ENCODE data around the gene RPL36. TPM values are rescaled to one million over a fixed set of nuclear protein-coding genes. Genes with fewer than 3 reads are reported as not detected.

RPL36 gene
- total and polyA plus RNA-seq, 7 donors: 593 to 2,228 (median 1,408) TPM

DNA sequence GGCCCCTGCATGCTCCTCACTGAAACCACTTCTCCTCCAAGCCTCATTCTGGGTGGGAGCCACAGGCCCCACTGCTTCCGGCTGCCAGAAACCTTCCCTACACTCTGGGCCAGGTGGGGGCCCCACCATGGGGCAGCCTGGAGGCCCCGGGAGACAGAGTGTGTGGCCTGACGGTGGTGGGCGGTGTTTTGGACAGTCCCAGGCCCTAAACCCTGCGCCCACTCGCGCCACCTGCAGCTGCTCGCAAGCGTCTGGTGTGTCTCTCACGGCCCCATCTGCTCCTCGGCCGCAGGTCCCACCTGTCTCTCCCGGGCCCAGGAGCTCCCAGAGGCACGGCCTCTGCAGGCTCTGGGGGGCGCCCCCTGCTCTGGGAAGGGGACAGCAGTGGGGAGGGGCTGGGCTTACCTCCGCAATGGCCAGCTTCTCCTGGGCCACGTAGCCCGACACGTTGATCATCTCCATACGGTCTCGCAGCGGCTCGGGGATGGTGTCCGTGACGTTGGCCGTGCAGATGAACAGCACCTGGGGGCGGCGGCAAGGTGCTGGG lies 5.6 kb downstream of the RPL36 start:
- 87 to 90% methylated on average over 28 of the region's 28 CpGs for WGBS, 2 donors
- no peak overlapping the region for H3K27ac ChIP-seq
- H3K9me3 ChIP-seq: no peaks in the 10 kb centered on the region
- peaks cover 33 to 86% (median 67%) of the 10 kb centered on the region in 4 donors for H3K36me3 ChIP-seq
- peaks cover 0 to 26% (median 22%) of the 10 kb centered on the region in 4 donors for H3K4me1 ChIP-seq
- no peak overlapping the region for H3K4me3 ChIP-seq
- peak; percentile 61 for DNase-seq
- H3K27me3 ChIP-seq: no peaks in the 10 kb centered on the region
- intact Hi-C loops (cut with DNase I): no loop called here
- no peak for TF ChIP-seq EP300 (IDR thresholded peaks at IDR 0.05)
- TF ChIP-seq POLR2AphosphoS5 (IDR thresholded peaks at IDR 0.05): no peak
- no peak for TF ChIP-seq POLR2A (IDR thresholded peaks at IDR 0.05)
- TF ChIP-seq, protein P1, sequence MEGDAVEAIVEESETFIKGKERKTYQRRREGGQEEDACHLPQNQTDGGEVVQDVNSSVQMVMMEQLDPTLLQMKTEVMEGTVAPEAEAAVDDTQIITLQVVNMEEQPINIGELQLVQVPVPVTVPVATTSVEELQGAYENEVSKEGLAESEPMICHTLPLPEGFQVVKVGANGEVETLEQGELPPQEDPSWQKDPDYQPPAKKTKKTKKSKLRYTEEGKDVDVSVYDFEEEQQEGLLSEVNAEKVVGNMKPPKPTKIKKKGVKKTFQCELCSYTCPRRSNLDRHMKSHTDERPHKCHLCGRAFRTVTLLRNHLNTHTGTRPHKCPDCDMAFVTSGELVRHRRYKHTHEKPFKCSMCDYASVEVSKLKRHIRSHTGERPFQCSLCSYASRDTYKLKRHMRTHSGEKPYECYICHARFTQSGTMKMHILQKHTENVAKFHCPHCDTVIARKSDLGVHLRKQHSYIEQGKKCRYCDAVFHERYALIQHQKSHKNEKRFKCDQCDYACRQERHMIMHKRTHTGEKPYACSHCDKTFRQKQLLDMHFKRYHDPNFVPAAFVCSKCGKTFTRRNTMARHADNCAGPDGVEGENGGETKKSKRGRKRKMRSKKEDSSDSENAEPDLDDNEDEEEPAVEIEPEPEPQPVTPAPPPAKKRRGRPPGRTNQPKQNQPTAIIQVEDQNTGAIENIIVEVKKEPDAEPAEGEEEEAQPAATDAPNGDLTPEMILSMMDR (IDR thresholded peaks at IDR 0.05): no peak

DNA sequence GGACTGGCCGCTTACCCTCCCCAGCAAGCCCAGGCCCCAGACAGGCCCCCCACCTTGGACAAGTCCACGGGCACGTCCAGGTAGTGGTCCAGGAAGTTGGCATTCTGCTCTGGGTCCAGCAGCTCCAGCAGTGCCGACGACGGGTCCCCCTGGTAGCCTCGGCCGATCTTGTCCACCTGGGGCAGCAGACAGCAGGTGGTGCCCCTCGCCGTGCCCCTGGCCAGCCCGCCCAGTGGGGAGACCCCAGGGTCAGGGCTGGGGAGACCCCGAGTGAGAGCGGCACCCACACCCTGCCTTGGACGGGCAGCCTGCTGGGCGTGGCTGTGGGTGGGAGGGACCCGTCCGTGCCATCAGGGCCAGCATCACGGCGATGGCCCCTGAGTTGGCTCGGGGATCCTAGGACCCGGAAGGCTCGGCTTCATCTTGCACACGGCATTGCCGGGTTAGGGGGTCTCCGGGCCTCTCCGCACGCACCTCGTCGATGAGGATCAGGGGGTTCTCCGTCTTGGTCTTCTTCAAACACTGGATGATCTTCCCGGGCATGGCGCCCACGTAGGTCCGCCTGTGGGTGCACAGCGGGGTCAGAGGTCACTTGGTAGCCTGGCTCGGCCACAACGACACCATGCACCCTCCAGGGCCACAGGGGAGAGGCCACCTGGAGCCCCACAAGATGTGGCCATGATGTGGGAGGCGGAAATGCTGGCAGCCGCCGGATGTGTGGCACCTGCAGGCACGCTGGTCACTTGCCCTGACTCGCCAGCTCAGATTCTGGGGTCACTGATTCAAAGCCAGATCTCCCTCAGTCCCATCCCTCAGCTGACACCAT lies 6.3 kb downstream of the RPL36 start:
- WGBS, 2 donors: 81 to 90% methylated on average over 42 of the region's 42 CpGs

DNA sequence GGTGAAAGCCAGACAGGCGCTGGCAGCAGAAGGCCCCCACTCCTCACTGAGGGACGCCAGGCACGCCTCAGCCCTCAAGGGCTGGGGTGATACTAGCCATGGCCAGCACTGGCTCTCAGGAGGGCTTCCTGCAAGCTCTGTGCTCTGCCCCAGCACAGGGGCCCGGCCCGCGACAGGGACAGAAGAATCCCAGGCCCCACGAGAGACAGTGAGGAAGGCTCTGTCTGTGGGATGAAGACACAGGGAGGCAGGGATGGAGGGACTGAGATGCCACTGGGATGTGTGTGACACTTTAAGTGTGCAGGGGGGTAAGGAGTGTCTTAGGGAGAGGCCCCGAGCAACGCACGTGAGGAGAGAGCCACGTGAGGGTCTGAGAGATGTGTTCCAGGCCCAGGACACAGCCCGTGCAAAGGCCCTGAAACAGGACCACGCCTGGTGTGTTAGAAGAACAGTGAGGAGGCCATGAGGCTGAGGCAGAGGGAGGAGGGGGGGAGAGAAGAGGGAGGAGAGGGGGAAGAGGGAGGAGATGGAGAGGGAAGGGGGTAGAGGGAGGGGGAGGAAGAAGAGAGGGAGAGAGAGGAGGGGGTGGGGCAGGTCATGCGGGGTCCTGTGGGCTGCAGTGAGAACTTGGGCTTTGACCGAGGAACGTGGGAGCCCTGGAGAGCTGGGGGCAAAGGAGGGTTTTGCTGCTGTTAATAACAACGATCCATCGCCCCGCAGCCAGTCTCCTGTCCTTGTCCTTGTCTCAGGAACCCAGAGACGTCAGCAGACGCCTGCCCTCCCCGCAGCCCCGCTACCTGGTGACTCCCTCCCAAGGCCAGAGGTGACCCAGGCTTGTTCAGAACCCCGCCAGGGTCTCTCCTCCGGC lies 7.2 kb downstream of the RPL36 start:
- peak; percentile 66 for DNase-seq
- 81 to 86% methylated on average over 25 of the region's 25 CpGs for WGBS, 2 donors

More for the DNA sequence above, 6.3 kb downstream of the RPL36 start:
- intact Hi-C loops (cut with DNase I): no loop called here
- Histone ChIP-seq H3K9me3 (no peaks in the 10 kb centered on the region), H3K4me3 (no peak overlapping the region), H3K36me3 (peaks cover 36 to 92% (median 68%) of the 10 kb centered on the region in 4 donors), H3K27me3 (no peaks in the 10 kb centered on the region), H3K27ac (no peak overlapping the region), H3K4me1 (peaks cover 0 to 19% (median 15%) of the 10 kb centered on the region in 4 donors)
- peak; percentile 65 for DNase-seq
- TF ChIP-seq, protein P1 (IDR thresholded peaks at IDR 0.05): no peak
- no peak for TF ChIP-seq POLR2A (IDR thresholded peaks at IDR 0.05)
- no peak for TF ChIP-seq EP300 (IDR thresholded peaks at IDR 0.05)
- no peak for TF ChIP-seq POLR2AphosphoS5 (IDR thresholded peaks at IDR 0.05)

More for the DNA sequence above, 7.2 kb downstream of the RPL36 start:
- intact Hi-C loops (cut with DNase I): no loop called here
- Histone ChIP-seq H3K4me3 (no peak overlapping the region), H3K27ac (no peak overlapping the region), H3K36me3 (peaks cover 36 to 86% (median 61%) of the 10 kb centered on the region in 4 donors), H3K4me1 (peaks cover 0 to 11% (median 7%) of the 10 kb centered on the region in 4 donors), H3K9me3 (no peaks in the 10 kb centered on the region), H3K27me3 (no peaks in the 10 kb centered on the region)
- TF ChIP-seq POLR2A (IDR thresholded peaks at IDR 0.05) (no peak), EP300 (IDR thresholded peaks at IDR 0.05) (no peak), POLR2AphosphoS5 (IDR thresholded peaks at IDR 0.05) (no peak)
- TF ChIP-seq, protein P1 (IDR thresholded peaks at IDR 0.05): no peak

Measured in sigmoid colon (tissue), 7 donors.